IMR-90 (cell line): ENCODE data around the gene ETV6. TPM values are rescaled to one million over a fixed set of nuclear protein-coding genes. Genes with fewer than 3 reads are reported as not detected.

ENCODE experiments used
- ATAC-seq: fragments of 200-7000 bp; cut with Tn5 transposase; 2 replicates; pipeline ENCODE4 v1.9.1; 2020; ENCODE audit warnings: low read depth, mild to moderate bottlenecking, moderate library complexity
- BruUV-seq: library from RNA; stranded (reverse); fragments of 400-500 nt; replicated peaks from 2 replicates; lab custom pipeline; 2021; lab: Mats Ljungman, UMichigan
- CTCF ChIA-PET: fragments of 300-600 bp; formaldehyde crosslinking; extraction: SDS; loops from one replicate; lab custom pipeline; 2021; ENCODE audit warnings: antibody characterized with exemption; lab: Yijun Ruan, JAX
- POLR2A ChIA-PET: fragments of 300-600 bp; sonication (Branson Sonifier 250); formaldehyde crosslinking; loops from one replicate; lab custom pipeline; 2022; ENCODE audit warnings: antibody characterized with exemption; ENCODE audit not compliant: unreplicated experiment; lab: Charles Lee
- DNase-seq: peaks from one replicate; pipeline ENCODE4 v3.0.0; 2013
- H2AFZ ChIP-seq: replicated peaks from 2 replicates; pipeline ENCODE3; 2013; ENCODE audit warnings: low read length, mild to moderate bottlenecking; ENCODE audit not compliant: poor library complexity
- H2AK5ac ChIP-seq: 2 replicates; pipeline ENCODE4 v1.6.1; 2013; ENCODE audit warnings: low read depth, low read length, inconsistent platforms
- H2AK9ac ChIP-seq: replicated peaks from 2 replicates; pipeline ENCODE3; 2013; ENCODE audit warnings: mild to moderate bottlenecking, low read depth, low read length, moderate library complexity; ENCODE audit not compliant: poor library complexity
- H2BK120ac ChIP-seq: 2 replicates; pipeline ENCODE4 v1.6.1; 2013; ENCODE audit warnings: low read depth, low read length, inconsistent platforms
- H2BK15ac ChIP-seq: 3 replicates; pipeline ENCODE4 v1.6.1; 2013; ENCODE audit warnings: low read depth, low read length, inconsistent platforms
- H2BK20ac ChIP-seq: 2 replicates; pipeline ENCODE4 v1.6.1; 2013; ENCODE audit warnings: low read depth, mild to moderate bottlenecking, inconsistent platforms, low read length, moderate library complexity
- H2BK5ac ChIP-seq: 2 replicates; pipeline ENCODE4 v1.6.1; 2013; ENCODE audit warnings: mild to moderate bottlenecking, low read depth, low read length, inconsistent platforms; ENCODE audit not compliant: poor library complexity, severe bottlenecking
- H3K14ac ChIP-seq: replicated peaks from 2 replicates; pipeline ENCODE4 v1.6.1; 2013; ENCODE audit warnings: low read depth, low read length, inconsistent platforms
- H3K18ac ChIP-seq: 2 replicates; pipeline ENCODE4 v1.6.1; 2013; ENCODE audit warnings: low read depth, low read length, control low read depth
- H3K23ac ChIP-seq: 2 replicates; pipeline ENCODE4 v1.6.1; 2013; ENCODE audit warnings: low read depth, low read length, inconsistent platforms
- H3K27ac ChIP-seq: 2 replicates; pipeline ENCODE4 v1.5.1; 2013; ENCODE audit warnings: mild to moderate bottlenecking, control low read depth, low read length; ENCODE audit not compliant: insufficient read depth
- H3K27me3 ChIP-seq: 2 replicates; pipeline ENCODE4 v1.6.1; 2013; ENCODE audit warnings: low read length; ENCODE audit not compliant: control insufficient read depth, insufficient read depth
- H3K36me3 ChIP-seq: 2 replicates; pipeline ENCODE4 v1.6.1; 2013; ENCODE audit warnings: low read length, mixed read lengths; ENCODE audit not compliant: control insufficient read depth, insufficient read depth
- H3K4ac ChIP-seq: 2 replicates; pipeline ENCODE4 v1.6.1; 2013; ENCODE audit warnings: low read depth, low read length, inconsistent platforms
- H3K4me1 ChIP-seq: 2 replicates; pipeline ENCODE4 v1.6.1; 2013; ENCODE audit warnings: low read length, mixed read lengths; ENCODE audit not compliant: control insufficient read depth, insufficient read depth
- H3K4me2 ChIP-seq: 2 replicates; pipeline ENCODE4 v1.6.1; 2013; ENCODE audit warnings: low read depth, mild to moderate bottlenecking, control low read depth, low read length, moderate library complexity
- H3K4me3 ChIP-seq: 2 replicates; pipeline ENCODE4 v1.5.1; 2013; ENCODE audit warnings: low read depth, mild to moderate bottlenecking, control low read depth, low read length, moderate library complexity; ENCODE audit not compliant: insufficient read depth
- H3K56ac ChIP-seq: 2 replicates; pipeline ENCODE4 v1.6.1; 2013; ENCODE audit warnings: low read length, inconsistent platforms; ENCODE audit not compliant: insufficient read depth; ENCODE audit errors: extremely low read depth
- H3K79me1 ChIP-seq, 2 experiments: 2 replicates each; pipeline ENCODE4 v1.6.1; 2013; ENCODE audit warnings: low read length in 2 of 2, inconsistent platforms in 1 of 2, low read depth in 1 of 2
- H3K9ac ChIP-seq: 2 replicates; pipeline ENCODE4 v1.6.1; 2013; ENCODE audit warnings: low read depth, low read length, control low read depth
- H3K9me1 ChIP-seq: 2 replicates; pipeline ENCODE4 v1.6.1; 2013; ENCODE audit warnings: low read length, inconsistent platforms; ENCODE audit not compliant: insufficient read depth
- H3K9me3 ChIP-seq: 2 replicates; pipeline ENCODE4 v1.6.1; 2013; ENCODE audit warnings: low read length; ENCODE audit not compliant: control insufficient read depth, insufficient read depth
- H4K20me1 ChIP-seq: 2 replicates; pipeline ENCODE4 v1.6.1; 2013; ENCODE audit warnings: low read length, inconsistent platforms; ENCODE audit not compliant: insufficient read depth
- H4K5ac ChIP-seq: 2 replicates; pipeline ENCODE4 v1.6.1; 2013; ENCODE audit warnings: mild to moderate bottlenecking, low read depth, low read length, control low read depth
- H4K8ac ChIP-seq, 2 experiments: 2 replicates each; pipeline ENCODE4 v1.6.1; 2013; ENCODE audit warnings: low read depth in 2 of 2, low read length in 2 of 2, control low read depth in 1 of 2, inconsistent platforms in 1 of 2
- H4K91ac ChIP-seq: 2 replicates; pipeline ENCODE4 v1.6.1; 2013; ENCODE audit warnings: low read depth, low read length, inconsistent platforms; ENCODE audit not compliant: insufficient read depth
- BHLHE40 ChIP-seq: fragments of 150-350 bp; IDR thresholded peaks from 2 replicates; pipeline ENCODE4 v1.6.1; 2016; ENCODE audit warnings: mild to moderate bottlenecking, low read depth, low read length
- CEBPB ChIP-seq: IDR thresholded peaks from 2 replicates; pipeline ENCODE4 v1.6.1; 2012; ENCODE audit warnings: low read depth, low read length, improper control_type of control experiment
- CHD1 ChIP-seq: IDR thresholded peaks from 2 replicates; pipeline ENCODE4 v1.6.1; 2012; ENCODE audit warnings: low read depth, low read length, improper control_type of control experiment
- CTCF ChIP-seq: conservative IDR thresholded peaks from 2 replicates; pipeline ENCODE4 v1.5.1; 2012; ENCODE audit warnings: mild to moderate bottlenecking, low read depth, low read length, improper control_type of control experiment
- ELK1 ChIP-seq: fragments of 150-350 bp; IDR thresholded peaks from 2 replicates; pipeline ENCODE4 v1.6.1; 2016; ENCODE audit warnings: low read depth, mild to moderate bottlenecking, low read length, moderate library complexity, borderline replicate concordance
- FOS ChIP-seq: fragments of 150-350 bp; IDR thresholded peaks from 2 replicates; pipeline ENCODE4 v1.6.1; 2016; ENCODE audit warnings: low read depth, low read length
- MAFK ChIP-seq: IDR thresholded peaks from 2 replicates; pipeline ENCODE4 v1.6.1; 2012; ENCODE audit warnings: low read depth, low read length, improper control_type of control experiment
- MAZ ChIP-seq: IDR thresholded peaks from 2 replicates; pipeline ENCODE4 v1.6.1; 2012; ENCODE audit warnings: low read depth, mild to moderate bottlenecking, low read length, improper control_type of control experiment, moderate library complexity, borderline replicate concordance
- MXI1 ChIP-seq: IDR thresholded peaks from 2 replicates; pipeline ENCODE4 v1.6.1; 2012; ENCODE audit warnings: low read depth, mild to moderate bottlenecking, low read length, moderate library complexity, borderline replicate concordance
- NFE2L2 ChIP-seq: fragments of 150-350 bp; IDR thresholded peaks from 2 replicates; pipeline ENCODE4 v1.6.1; 2016; ENCODE audit warnings: low read depth, mild to moderate bottlenecking, low read length
- POLR2A ChIP-seq: IDR thresholded peaks from 2 replicates; pipeline ENCODE4 v1.6.1; 2012; ENCODE audit warnings: mild to moderate bottlenecking, low read depth, low read length
- RAD21 ChIP-seq: IDR thresholded peaks from 2 replicates; pipeline ENCODE4 v1.6.1; 2012; ENCODE audit warnings: low read length, improper control_type of control experiment
- RCOR1 ChIP-seq: IDR thresholded peaks from 2 replicates; pipeline ENCODE4 v1.6.1; 2012; ENCODE audit warnings: mild to moderate bottlenecking, low read length, improper control_type of control experiment; ENCODE audit not compliant: insufficient replicate concordance
- RFX5 ChIP-seq: IDR thresholded peaks from 2 replicates; pipeline ENCODE4 v1.8.0; 2012; ENCODE audit warnings: low read depth, mild to moderate bottlenecking, low read length, moderate library complexity
- SMC3 ChIP-seq: fragments of 150-350 bp; IDR thresholded peaks from 2 replicates; pipeline ENCODE4 v1.6.1; 2016; ENCODE audit warnings: low read depth, mild to moderate bottlenecking, antibody characterized with exemption, low read length, moderate library complexity
- USF2 ChIP-seq: fragments of 150-350 bp; IDR thresholded peaks from 2 replicates; pipeline ENCODE4 v1.6.1; 2017; ENCODE audit warnings: mild to moderate bottlenecking, antibody characterized with exemption, low read length, low read depth
- WGBS, 2 experiments: methylation state at CpG; one replicate each; pipeline versions ENCODE4 v1.1.5 to v1.1.7; 2013; ENCODE audit warnings: missing lambda C conversion rate in 2 of 2; ENCODE audit not compliant: insufficient read length in 1 of 2; ENCODE audit errors: extremely low coverage in 2 of 2; 5-methylcytosine and 5-hydroxymethylcytosine counted together
- dilution Hi-C: fragments of 300-500 bp; cut with HindIII; formaldehyde crosslinking; loops from one replicate; pipeline ENCODE4 v1.14.3; 2018; ENCODE audit warnings: low sequenced_read_pairs; ENCODE audit not compliant: unreplicated experiment
- in situ Hi-C: fragments of 300-500 bp; cut with MboI; formaldehyde crosslinking; loops from 3 replicates; pipeline ENCODE4 v1.14.3; 2019; ENCODE audit warnings: low sequenced_read_pairs, inconsistent platforms, mixed read lengths
- intact Hi-C: fragments of 100-400 bp; cut with micrococcal nuclease; formaldehyde crosslinking; loops from 2 replicates; pipeline ENCODE4 v1.10.0; 2022
- polyA plus RNA-seq, 3 experiments: library from polyadenylated mRNA; depleted of rRNA; stranded (reverse); fragments of >200 nt; gene quantifications; 2 replicates each; pipeline ENCODE4 v1.2.3, GENCODE V29; 2012; ENCODE audit warnings: low replicate concordance in 1 of 3
- total RNA-seq: library from RNA; depleted of rRNA; stranded (reverse); fragments of >200 nt; gene quantifications from 2 replicates; pipeline ENCODE4 v1.2.3, GENCODE V29; 2012

The ETV6 gene
- total and polyA plus RNA-seq, 2 of the 4 experiments (the other 2 are of a cell fraction): 8.4 to 9.9 TPM

GRCh38 chr12:11863988-11864387 lies 214.5 kb downstream of the ETV6 start:
- Histone ChIP-seq H2BK120ac (no peak overlapping the region), H3K27me3 (no peaks in the 10 kb centered on the region), H3K9me3 (peaks cover 3% of the 10 kb centered on the region; the same call in 1 of the 2 replicates), H2BK5ac (no peak overlapping the region), H3K14ac (peak overlapping the region; percentile 13; the same call in 1 of the 2 replicates), H2BK15ac (no peak overlapping the region), H4K5ac (no peak overlapping the region), H3K36me3 (peaks cover 15% of the 10 kb centered on the region), H3K27ac (no peak overlapping the region), H3K4ac (no peak overlapping the region), H4K20me1 (no peaks in the 10 kb centered on the region; the same call in 1 of the 2 replicates), H3K4me1 (peaks cover 3% of the 10 kb centered on the region; the same call in 1 of the 2 replicates), H3K23ac (peak overlapping the region; percentile 36; the same call in 1 of the 2 replicates), H2BK20ac (no peak overlapping the region), H4K91ac (0 out of 2 replicates have a peak overlapping the region, but pooled peaks have one; percentile 14), H3K4me2 (no peak overlapping the region), H3K18ac (no peak overlapping the region), H2AK5ac (no peak overlapping the region), H3K4me3 (no peak overlapping the region), H3K56ac (no peak overlapping the region), H3K79me1 (peaks cover 28 to 33% of the 10 kb centered on the region in 2 experiments), H2AFZ (no peak overlapping the region), H3K9me1 (peaks cover 16% of the 10 kb centered on the region), H3K9ac (no peak overlapping the region), H4K8ac (no peak overlapping the region; a peak in 1 of 4 replicates), H2AK9ac (no peak overlapping the region)
- ATAC-seq (no peak), DNase-seq (no peak)
- ChIA-PET CTCF (no interaction called here), POLR2A (no interaction called here)
- dilution Hi-C loops (no loop called here), in situ Hi-C loops (no loop called here), intact Hi-C loops (no loop called here)
- no TSS peak for BruUV-seq
- TF ChIP-seq NFE2L2 (no peak), POLR2A (no peak), USF2 (no peak), SMC3 (no peak), RAD21 (no peak), MAZ (no peak), ELK1 (no peak), RFX5 (no peak), BHLHE40 (no peak), CHD1 (no peak), RCOR1 (no peak), CTCF (no peak), FOS (no peak), CEBPB (no peak), MAFK (no peak), MXI1 (no peak)
- no CpG with 5 or more reads among the region's 3 CpGs for WGBS, 2 experiments
